ENCODE data around the gene LIMK2.

DNA sequence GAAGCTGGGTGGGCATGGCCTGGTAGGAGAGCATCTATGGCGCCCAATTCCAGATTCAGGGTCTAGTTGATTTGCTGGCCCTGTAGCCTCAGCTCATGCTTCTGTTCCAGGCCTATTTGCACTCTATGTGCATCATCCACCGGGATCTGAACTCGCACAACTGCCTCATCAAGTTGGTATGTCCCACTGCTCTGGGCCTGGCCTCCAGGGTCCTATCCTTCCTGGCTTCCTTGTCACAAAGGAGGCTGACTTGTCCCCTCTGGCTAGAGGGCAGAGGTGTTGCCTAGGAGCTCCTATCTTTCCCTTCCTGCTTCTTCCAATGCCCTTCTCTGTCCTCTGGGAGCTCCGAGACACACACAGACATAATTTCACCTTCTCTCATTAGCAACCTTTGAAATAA lies 58.9 kb downstream of the LIMK2 start:
- TF ChIP-seq, protein P1, sequence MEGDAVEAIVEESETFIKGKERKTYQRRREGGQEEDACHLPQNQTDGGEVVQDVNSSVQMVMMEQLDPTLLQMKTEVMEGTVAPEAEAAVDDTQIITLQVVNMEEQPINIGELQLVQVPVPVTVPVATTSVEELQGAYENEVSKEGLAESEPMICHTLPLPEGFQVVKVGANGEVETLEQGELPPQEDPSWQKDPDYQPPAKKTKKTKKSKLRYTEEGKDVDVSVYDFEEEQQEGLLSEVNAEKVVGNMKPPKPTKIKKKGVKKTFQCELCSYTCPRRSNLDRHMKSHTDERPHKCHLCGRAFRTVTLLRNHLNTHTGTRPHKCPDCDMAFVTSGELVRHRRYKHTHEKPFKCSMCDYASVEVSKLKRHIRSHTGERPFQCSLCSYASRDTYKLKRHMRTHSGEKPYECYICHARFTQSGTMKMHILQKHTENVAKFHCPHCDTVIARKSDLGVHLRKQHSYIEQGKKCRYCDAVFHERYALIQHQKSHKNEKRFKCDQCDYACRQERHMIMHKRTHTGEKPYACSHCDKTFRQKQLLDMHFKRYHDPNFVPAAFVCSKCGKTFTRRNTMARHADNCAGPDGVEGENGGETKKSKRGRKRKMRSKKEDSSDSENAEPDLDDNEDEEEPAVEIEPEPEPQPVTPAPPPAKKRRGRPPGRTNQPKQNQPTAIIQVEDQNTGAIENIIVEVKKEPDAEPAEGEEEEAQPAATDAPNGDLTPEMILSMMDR (optimal IDR thresholded peaks at IDR 0.05 in 1 of 3, IDR thresholded peaks at IDR 0.05 in 1 of 3, conservative IDR thresholded peaks at IDR 0.05 in 1 of 3; ENCODE audit: extremely low read depth in 1 of 3, insufficient read depth in 2 of 3, low read length in 3 of 3): no peak
- TF ChIP-seq EZH2 (IDR thresholded peaks at IDR 0.05; ENCODE audit: low read length): no peak
